Activated CD8-positive, alpha-beta memory T cell treated with anti-CD3 and anti-CD28 coated beads for 1 hour (primary cell): ENCODE measurements around the gene COL8A1.
"Not testable (repeated sequence)": the region's sequence is repeated elsewhere in the genome, so short reads cannot be mapped to it uniquely, and the experiment has no call there.

ENCODE experiments used
- DNase-seq, 2 donors: peaks; one replicate each; pipeline ENCODE4 v3.0.0-alpha.2; 2020; ENCODE audit warnings: low read depth in 1 of 2; ENCODE audit errors: extremely low read depth in 1 of 2

The COL8A1 gene

DNA sequence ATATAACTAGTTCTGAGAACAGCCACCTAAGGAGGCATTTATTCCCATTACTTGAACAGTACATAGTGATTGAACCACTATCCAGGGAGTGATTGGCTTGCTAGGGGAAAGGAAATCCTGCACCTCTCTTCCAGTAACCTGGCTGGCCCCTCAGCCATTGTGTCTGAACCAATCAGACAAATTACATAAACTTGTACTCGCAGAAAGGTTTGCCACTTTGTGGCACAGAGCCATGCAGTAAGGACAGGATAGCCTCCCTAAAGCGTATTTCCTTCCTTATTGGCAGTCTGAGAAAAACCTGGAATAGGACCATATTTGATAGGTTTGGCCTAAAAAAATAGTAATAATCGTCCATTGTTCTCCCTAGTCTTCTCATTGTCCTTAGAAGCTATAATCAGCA, 198.3 kb downstream of the COL8A1 start:
- no peak for DNase-seq

DNA sequence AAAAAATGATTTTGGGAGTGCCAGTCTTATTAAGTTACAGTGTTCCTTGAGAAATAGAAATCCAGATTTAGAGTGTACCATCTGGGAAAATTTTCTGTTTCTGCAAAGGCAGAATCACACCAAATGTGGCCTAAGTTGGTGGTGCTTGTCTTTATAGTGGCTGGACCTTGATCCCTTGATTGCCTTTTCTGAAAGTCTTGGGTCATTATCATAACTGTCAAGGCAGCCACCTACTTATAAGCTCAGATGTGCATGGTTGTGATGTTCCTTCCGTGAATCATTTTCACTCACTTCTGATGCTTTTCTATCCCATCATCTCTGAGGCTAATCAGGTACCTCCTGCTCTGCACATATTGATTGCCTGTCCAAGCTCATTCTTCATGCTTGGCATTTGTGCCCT, 199.3 kb downstream of the COL8A1 start:
- no peak for DNase-seq

DNA sequence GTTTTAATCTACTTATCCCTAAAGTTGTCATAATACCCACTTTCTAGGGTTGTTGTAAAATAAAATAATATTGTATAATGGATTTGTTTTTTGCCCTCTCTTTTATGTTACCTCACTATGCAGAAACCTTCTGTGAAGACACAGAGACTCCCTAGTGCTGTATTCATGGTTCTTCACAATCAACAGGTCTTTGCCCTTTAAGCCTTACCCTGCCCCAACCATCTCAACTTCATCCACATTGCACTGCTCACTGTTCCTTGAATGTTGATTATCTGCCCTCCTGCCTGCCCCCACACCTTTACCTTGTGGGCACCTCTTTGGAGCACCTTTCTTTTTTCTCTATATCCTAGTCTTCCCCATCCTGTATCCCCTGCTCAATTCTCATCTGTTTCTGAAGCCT, 200.4 kb downstream of the COL8A1 start:
- no peak for DNase-seq

DNA sequence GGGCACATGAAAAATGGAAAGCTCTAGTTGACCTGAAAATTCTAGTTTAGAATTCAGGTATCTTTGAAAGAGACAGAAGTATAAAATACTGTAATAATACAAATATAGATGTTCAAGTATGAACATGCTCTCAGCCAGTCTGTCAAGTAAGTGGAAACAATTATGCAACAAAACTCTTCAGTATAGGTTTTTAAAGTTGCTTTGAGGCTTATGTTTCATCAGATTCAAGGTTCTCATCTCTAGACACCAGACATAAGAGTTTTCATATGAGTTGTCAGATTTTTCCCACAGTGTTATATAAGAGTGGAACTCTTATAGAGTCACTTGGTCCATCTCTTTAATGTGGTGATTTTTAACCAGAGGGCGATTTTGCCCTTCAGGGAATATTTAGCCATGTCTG, 201.2 kb downstream of the COL8A1 start:
- no peak for DNase-seq

DNA sequence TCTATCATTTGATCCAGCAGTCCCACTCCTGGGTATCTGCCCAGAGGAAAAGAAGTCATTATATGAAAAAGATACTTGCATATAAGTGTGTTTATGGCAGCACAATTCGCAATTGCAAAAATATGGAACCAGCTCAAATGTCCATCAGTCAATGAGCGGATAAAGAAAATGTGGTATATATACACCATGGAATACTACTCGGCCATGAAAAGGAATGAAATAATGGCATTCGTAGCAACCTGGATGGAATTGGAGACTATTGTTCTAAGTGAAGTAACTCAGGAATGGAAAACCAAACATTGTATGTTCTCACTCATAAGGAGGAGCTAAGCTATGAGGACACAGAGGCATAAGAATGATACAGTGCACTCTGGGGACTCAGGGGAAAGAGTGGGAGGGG, 203.6 kb downstream of the COL8A1 start:
- DNase-seq = not testable (repeated sequence)

DNA sequence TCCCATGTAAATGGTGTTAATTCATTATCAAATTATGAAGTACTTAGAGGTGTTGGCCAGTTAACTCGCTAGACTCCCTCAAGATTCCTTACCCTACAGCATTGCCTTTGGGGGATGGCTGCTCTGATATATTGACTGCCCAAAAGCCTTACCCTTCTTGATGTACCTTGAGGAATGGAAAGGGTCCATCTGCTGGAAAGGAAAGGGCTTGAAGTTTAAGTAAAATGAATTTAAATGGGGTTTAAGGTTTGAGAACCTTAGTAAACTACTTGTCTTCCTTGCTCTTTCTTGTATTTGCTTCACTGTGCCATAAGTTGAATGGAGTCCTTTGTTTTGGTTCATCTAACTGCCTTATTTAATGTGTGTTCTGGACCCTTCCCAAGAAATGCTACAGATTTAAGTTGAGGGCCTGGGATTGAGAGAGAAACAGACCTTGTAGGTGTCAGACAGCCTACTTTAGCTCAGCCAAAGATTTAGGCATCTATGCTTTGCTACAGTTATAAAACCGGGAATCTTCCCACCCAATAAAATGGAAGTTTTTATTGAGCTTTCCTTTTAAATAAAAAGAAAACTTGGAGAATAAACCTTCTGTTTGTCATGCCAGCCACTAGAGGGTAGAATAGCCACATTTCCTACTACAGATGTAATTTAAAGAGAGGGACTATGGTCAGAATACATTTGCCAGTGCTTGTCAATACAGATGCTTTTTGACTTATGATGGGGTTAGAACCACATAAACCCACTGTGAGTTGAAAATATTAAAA, 204.6 kb downstream of the COL8A1 start:
- DNase-seq = no peak

DNA sequence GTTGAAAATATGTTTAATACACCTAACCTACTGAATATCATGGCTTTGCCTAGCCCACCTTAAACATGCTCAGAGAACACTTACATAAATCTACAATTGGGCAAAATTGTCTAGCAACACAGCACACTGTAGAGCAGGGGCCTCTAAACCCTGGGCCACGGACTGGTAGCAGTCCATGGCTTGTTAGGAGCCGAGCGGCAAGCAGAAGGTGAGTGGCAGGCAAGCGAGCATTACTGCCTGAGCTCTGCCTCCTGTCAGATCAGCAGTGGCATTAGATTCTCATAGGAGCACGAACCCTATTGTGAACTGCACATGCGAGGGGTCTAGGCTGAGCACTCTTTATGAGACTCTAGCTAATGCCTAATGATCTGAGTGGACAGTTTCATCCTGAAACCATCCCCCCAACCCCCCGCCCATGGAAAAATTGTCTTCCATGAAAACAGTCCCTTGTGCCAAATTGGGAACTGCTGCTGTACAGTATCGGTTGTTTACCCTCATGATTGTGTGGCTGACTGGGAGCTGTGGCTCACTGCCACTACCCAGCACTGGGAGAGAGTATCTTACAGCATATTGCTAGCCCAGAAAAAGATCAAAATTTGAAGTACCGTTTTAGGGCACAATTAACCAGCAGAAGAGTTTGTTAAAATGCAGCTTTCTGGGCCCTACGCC, 205.3 kb downstream of the COL8A1 start:
- no peak for DNase-seq

DNA sequence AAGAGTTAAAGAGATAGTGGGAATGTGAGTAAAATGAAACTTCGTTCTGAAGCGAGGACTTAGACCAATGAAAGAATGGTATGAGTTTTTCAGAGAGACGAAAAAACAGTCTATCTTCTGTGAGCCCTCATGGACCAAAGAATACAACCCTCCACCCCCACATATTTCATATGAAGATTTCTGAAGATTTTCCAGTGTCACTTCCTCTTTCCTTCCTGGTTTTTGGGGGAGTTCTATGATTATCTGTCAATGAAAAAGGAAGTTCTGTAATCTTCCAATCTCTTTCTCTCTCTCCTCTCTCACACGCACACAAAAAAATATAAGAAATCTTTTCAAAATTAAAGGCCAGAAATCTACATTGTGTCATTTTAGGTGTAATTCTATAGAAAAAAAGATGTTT, 206.9 kb downstream of the COL8A1 start:
- no peak for DNase-seq

DNA sequence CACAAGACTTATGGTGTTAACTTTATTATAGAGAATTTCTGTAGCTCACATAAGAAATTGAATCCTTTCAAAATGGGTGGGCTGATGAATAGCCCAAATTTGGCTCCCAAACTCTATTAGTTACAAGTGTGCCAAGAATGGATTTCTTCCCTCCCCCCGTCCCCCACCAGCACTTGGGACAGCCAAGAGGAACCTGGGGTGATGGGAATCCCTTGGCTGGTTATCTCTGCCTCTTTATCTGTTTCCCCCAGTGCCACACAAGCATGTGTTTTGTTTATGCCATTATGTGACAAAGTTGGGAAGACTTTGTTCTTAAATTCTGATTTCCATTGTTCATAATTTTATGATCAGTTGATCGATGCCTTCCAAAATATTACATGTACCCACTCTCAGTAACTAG, 207.6 kb downstream of the COL8A1 start:
- no peak for DNase-seq

DNA sequence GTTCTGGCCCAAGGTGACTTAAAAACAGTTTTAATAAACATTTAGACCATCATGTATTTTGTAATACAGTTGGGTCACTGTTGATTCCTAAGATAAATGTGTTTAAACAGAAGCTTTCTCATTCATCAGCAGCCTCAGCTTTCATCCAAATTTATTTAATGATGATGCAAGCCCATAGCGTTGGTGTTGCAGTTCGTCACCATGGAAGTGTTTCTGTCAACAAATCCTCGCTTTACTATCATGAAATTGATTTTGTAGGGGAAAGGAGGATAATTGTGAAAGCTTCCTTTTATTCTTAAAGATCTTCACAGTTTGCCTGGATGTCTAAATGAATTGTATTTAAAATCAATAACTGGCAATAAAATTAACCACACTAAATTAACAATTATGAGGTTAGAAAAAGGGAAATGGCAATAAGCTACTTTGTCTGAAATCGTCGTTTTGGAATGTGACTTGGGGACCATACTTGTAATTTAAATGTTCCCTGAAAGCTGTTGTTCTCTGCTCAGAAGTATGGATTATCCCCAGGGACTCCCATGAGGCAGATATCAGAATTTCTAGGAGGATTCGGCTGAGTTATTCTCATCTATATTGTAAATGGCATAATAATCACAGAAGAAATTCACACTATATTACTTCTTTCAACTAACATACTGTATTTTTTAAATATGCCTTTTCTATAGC, 208.2 kb downstream of the COL8A1 start:
- DNase-seq = no peak

DNA sequence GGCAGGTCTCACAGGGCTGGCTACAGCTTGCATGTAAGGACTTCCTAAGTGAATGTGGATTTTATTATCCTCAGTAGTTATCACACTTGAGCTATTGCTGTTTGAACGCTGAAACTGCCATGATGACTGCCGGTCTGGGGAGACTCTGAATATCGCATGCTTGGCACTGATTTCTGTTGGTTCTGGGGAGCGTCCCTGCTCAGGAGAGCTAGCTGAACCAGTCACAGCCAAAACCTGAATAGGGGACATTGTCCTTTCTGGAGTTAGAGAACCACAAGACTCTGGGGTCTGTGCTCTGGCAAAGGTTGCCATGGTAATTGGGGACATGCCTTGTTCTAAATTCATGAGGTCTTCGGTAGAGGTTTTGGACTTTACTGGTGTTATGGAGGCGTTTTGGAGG, 210.0 kb downstream of the COL8A1 start:
- no peak for DNase-seq
